B cell (primary cell): ENCODE data around the gene DCST2. TPM values are rescaled to one million over a fixed set of nuclear protein-coding genes. Genes with fewer than 3 reads are reported as not detected.

ENCODE experiments used
- ATAC-seq: fragments of 200-7000 bp; cut with Tn5 transposase; one replicate; pipeline ENCODE4 v1.10.0; 2021; ENCODE audit warnings: low read depth, mild to moderate bottlenecking, moderate number of reproducible peaks, moderate library complexity
- CTCF ChIA-PET: fragments of 350-600 bp; sonication (Branson Sonifier 250); formaldehyde crosslinking; loops from one replicate; lab custom pipeline; 2021; ENCODE audit warnings: antibody characterized with exemption, inconsistent platforms; lab: Charles Lee
- POLR2A ChIA-PET: fragments of 350-600 bp; sonication (Branson Sonifier 250); formaldehyde crosslinking; loops from one replicate; lab custom pipeline; 2021; ENCODE audit warnings: antibody characterized with exemption; lab: Charles Lee
- DNase-seq: peaks from one replicate; pipeline ENCODE4 v3.0.0; 2013
- H2AFZ ChIP-seq: 2 replicates; pipeline ENCODE4 v1.6.1; 2012; ENCODE audit warnings: mild to moderate bottlenecking, low read depth, low read length; ENCODE audit not compliant: insufficient read depth, poor library complexity, severe bottlenecking
- H3K27ac ChIP-seq, 2 donors: 1 replicate in 1 of 2; 2 replicates in 1 of 2; pipeline ENCODE4 v1.5.1; 2012 to 2013; ENCODE audit warnings: low read length in 2 of 2, mild to moderate bottlenecking in 2 of 2, moderate library complexity in 1 of 2
- H3K27me3 ChIP-seq, 4 experiments: fragments of 200-600 bp in 1 of 4; sonication (generic) in 1 of 4; replicated peaks in 1 of 4; 1 replicate in 2 of 4; 2 replicates in 2 of 4; pipeline versions ENCODE4 v1.6.1 to v1.7.0; 2013 to 2016; ENCODE audit warnings: low read length in 3 of 4, mild to moderate bottlenecking in 2 of 4, mixed read lengths in 1 of 4, moderate library complexity in 1 of 4; ENCODE audit not compliant: insufficient read depth in 4 of 4, control insufficient read depth in 3 of 4; ENCODE audit errors: control extremely low read depth in 1 of 4
- H3K36me3 ChIP-seq, 2 experiments: replicated peaks in 1 of 2; 1 replicate in 1 of 2; 2 replicates in 1 of 2; pipeline versions ENCODE4 v1.6.1 to v1.7.1; 2013; ENCODE audit warnings: low read length in 1 of 2; ENCODE audit not compliant: insufficient read depth in 2 of 2, control insufficient read depth in 1 of 2; ENCODE audit errors: control extremely low read depth in 1 of 2, extremely low read depth in 1 of 2
- H3K4me1 ChIP-seq, 2 donors: fragments of 200-600 bp in 1 of 2; sonication (generic) in 1 of 2; 1 replicate in 1 of 2; 2 replicates in 1 of 2; pipeline versions ENCODE4 v1.5.1 to v1.6.1; 2013 to 2017; ENCODE audit warnings: low read length in 2 of 2; ENCODE audit not compliant: control insufficient read depth in 2 of 2, insufficient read depth in 2 of 2
- H3K4me2 ChIP-seq: replicated peaks from 2 replicates; pipeline ENCODE3; 2012; ENCODE audit warnings: mild to moderate bottlenecking, low read depth, low read length; ENCODE audit not compliant: poor library complexity, severe bottlenecking
- H3K4me3 ChIP-seq, 5 experiments: fragments of 200-600 bp in 1 of 5; sonication (generic) in 1 of 5; 1 replicate in 3 of 5; 2 replicates in 2 of 5; pipeline versions ENCODE4 v1.5.1 to v1.7.0; 2011 to 2016; ENCODE audit warnings: low read length in 4 of 5, mild to moderate bottlenecking in 4 of 5, low read depth in 2 of 5, control low read depth in 1 of 5, moderate library complexity in 1 of 5; ENCODE audit not compliant: insufficient read depth in 1 of 5; ENCODE audit errors: control extremely low read depth in 1 of 5, extremely low read depth in 1 of 5
- H3K79me2 ChIP-seq: fragments of 200-600 bp; sonication (generic); one replicate; pipeline ENCODE4 v1.6.0; 2016; ENCODE audit warnings: low read length; ENCODE audit not compliant: control insufficient read depth, insufficient read depth
- H3K9ac ChIP-seq: fragments of 200-600 bp; sonication (generic); 2 replicates; pipeline ENCODE4 v1.6.1; 2017; ENCODE audit warnings: mild to moderate bottlenecking, low read length, moderate library complexity
- H3K9me3 ChIP-seq, 3 donors: one replicate each; pipeline versions ENCODE4 v1.6.1 to v1.7.1; 2013; ENCODE audit warnings: low read length in 2 of 3; ENCODE audit not compliant: control insufficient read depth in 2 of 3, insufficient read depth in 1 of 3; ENCODE audit errors: control extremely low read depth in 1 of 3
- H4K20me1 ChIP-seq: 2 replicates; pipeline ENCODE4 v1.6.0; 2012; ENCODE audit warnings: mild to moderate bottlenecking, low read length; ENCODE audit not compliant: insufficient read depth, control insufficient read depth, poor library complexity, severe bottlenecking
- H3K27ac Mint-ChIP-seq: one replicate; pipeline ENCODE4 v1.8.0; 2021; ENCODE audit warnings: mixed read lengths
- H3K27me3 Mint-ChIP-seq: one replicate; pipeline ENCODE4 v1.8.0; 2021; ENCODE audit warnings: mixed read lengths
- H3K4me1 Mint-ChIP-seq: one replicate; pipeline ENCODE4 v1.8.0; 2021; ENCODE audit warnings: mixed read lengths
- H3K4me3 Mint-ChIP-seq: one replicate; pipeline ENCODE4 v1.8.0; 2021; ENCODE audit warnings: mixed read lengths
- H3K9me3 Mint-ChIP-seq: one replicate; pipeline ENCODE4 v1.8.0; 2022; ENCODE audit warnings: mixed read lengths; ENCODE audit not compliant: insufficient read depth
- CTCF ChIP-seq: fragments of 200-600 bp; IDR thresholded peaks from one replicate; pipeline ENCODE4 v1.8.0; 2022; ENCODE audit warnings: antibody characterized with exemption, mild to moderate bottlenecking
- EZH2 ChIP-seq: IDR thresholded peaks from 2 replicates; pipeline ENCODE4 v1.6.1; 2012; ENCODE audit warnings: borderline replicate concordance, low read depth, mild to moderate bottlenecking, moderate library complexity, low read length; ENCODE audit not compliant: insufficient read depth, poor library complexity, severe bottlenecking
- WGBS: methylation state at CpG from one replicate; pipeline ENCODE4 v1.1.5; 2013; ENCODE audit warnings: missing lambda C conversion rate; ENCODE audit not compliant: insufficient coverage; 5-methylcytosine and 5-hydroxymethylcytosine counted together
- intact Hi-C: fragments of 100-400 bp; cut with micrococcal nuclease; formaldehyde crosslinking; loops from one replicate; pipeline ENCODE4 v1.10.0; 2022
- polyA plus RNA-seq: library from polyadenylated mRNA; depleted of rRNA; stranded (reverse); fragments of >200 nt; gene quantifications from 2 replicates; pipeline ENCODE4 v1.2.3, GENCODE V29; 2012
- total RNA-seq, 2 donors: library from RNA; stranded (reverse); fragments of 120-200 nt in 1 of 2; gene quantifications; 1 replicate in 1 of 2; 2 replicates in 1 of 2; pipeline versions ENCODE4 v1.2.3 to v1.2.4, GENCODE V29; 2013 to 2022

DCST2 gene
- total and polyA plus RNA-seq, 2 donors (not counting 1 experiment from before 2014, with no cell fraction given), result 0.89 to 5.4 TPM

GRCh38 chr1:154998201-154998780 lies 35.3 kb downstream of the DCST2 start:
- H3K79me2 ChIP-seq, result peaks cover 14% of the 10 kb centered on the region
- intact Hi-C loops, result no loop called here
- peaks cover 23% of the 10 kb centered on the region for H3K4me1 Mint-ChIP-seq
- WGBS, result 100% methylated on average over 1 of the region's 16 CpGs
- peaks cover 11 to 17% of the 10 kb centered on the region in 2 donors for H3K4me1 ChIP-seq
- peak overlapping the region; percentile 26 for H3K4me3 Mint-ChIP-seq
- H2AFZ ChIP-seq, result no peak overlapping the region
- H3K36me3 ChIP-seq, result no peaks in the 10 kb centered on the region
- H3K27ac ChIP-seq, result no peak overlapping the region
- H3K9me3 ChIP-seq, result no peaks in the 10 kb centered on the region
- ATAC-seq, result no peak
- no peaks in the 10 kb centered on the region for H3K27me3 Mint-ChIP-seq
- no peaks in the 10 kb centered on the region for H3K9me3 Mint-ChIP-seq
- peak overlapping the region; percentile 17 for H3K27ac Mint-ChIP-seq
- no peak for TF ChIP-seq CTCF
- no peak for TF ChIP-seq EZH2
- POLR2A ChIA-PET, result interaction anchor here (0.7 to 7.4 kb wide), 8 partner anchors 10 to 139 kb away, joined by 3 to 74 read pairs (median 6); partner anchors contain the start of genes CKS1B, FLAD1 and PYGO2
- H4K20me1 ChIP-seq, result no peaks in the 10 kb centered on the region
- no peak overlapping the region for H3K9ac ChIP-seq
- H3K27me3 ChIP-seq, result no peaks in the 10 kb centered on the region
- H3K4me3 ChIP-seq, result no peak overlapping the region
- peak overlapping the region; percentile 97 for H3K4me2 ChIP-seq
- no peak for DNase-seq
- CTCF ChIA-PET, result interaction anchor here (0.6 to 18.4 kb wide), 20 partner anchors 10 to 953 kb away, joined by 3 to 295 read pairs (median 6); partner anchors contain the start of genes CKS1B, FLAD1, PBXIP1 and PMVK

- Histone ChIP-seq H3K4me2 (no peak overlapping the region), H3K4me1 (peaks cover 11 to 17% of the 10 kb centered on the region in 2 donors), H3K79me2 (peaks cover 5% of the 10 kb centered on the region), H4K20me1 (no peaks in the 10 kb centered on the region), H3K36me3 (peaks cover 0 to 6% of the 10 kb centered on the region in 2 experiments), H2AFZ (no peak overlapping the region), H3K27me3 (no peaks in the 10 kb centered on the region), H3K4me3 (no peak overlapping the region), H3K9me3 (no peaks in the 10 kb centered on the region), H3K27ac (no peak overlapping the region), H3K9ac (no peak overlapping the region)
- H3K4me3 Mint-ChIP-seq, result no peak overlapping the region
- no peaks in the 10 kb centered on the region for H3K27me3 Mint-ChIP-seq
- no peak overlapping the region for H3K27ac Mint-ChIP-seq
- DNase-seq (no peak), ATAC-seq (no peak)
- TF ChIP-seq EZH2, result no peak
- no peak for TF ChIP-seq CTCF
- ChIA-PET CTCF (interaction anchor here (0.7 to 18.4 kb wide), 10 partner anchors 14 to 90 kb away, joined by 3 to 295 read pairs (median 3); partner anchors contain the start of genes FLAD1, PBXIP1 and PYGO2), POLR2A (no interaction called here)
- H3K4me1 Mint-ChIP-seq, result peaks cover 23% of the 10 kb centered on the region
- H3K9me3 Mint-ChIP-seq, result no peaks in the 10 kb centered on the region
- intact Hi-C loops, result no loop called here
- WGBS, result 76% methylated on average over 11 of the region's 15 CpGs
Observed at GRCh38 chr1:154996966-154997701, 36.4 kb downstream of the DCST2 start.
